ENCODE results near the gene DMXL1.

DNA sequence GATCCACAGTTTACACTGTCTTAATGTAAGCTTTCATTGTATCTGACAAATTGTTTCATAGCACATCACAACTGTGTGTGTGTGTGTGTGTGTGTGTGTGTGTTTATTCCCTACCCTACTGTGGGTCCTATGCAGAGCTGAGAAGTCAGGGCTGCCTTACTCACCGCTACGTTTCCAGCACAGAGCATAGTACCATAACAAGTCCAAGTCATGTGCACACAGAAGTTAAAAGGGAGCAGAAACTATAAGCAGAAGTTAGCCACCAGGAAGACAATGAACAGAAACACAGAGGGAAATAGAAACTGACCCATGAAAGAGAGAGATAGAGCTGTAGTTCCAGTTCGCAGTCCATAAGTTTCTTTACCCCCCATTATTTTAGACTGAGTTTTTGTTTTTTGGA lies 38.2 kb upstream of the DMXL1 start:
- TF ChIP-seq BACH2 (CRISPR knock-in tag; IDR thresholded peaks at IDR 0.05; ENCODE audit: borderline replicate concordance) (no peak), ZNF70 (CRISPR knock-in tag; IDR thresholded peaks at IDR 0.05) (no peak), ARNTL (CRISPR knock-in tag; IDR thresholded peaks at IDR 0.05; ENCODE audit: borderline replicate concordance, low read depth) (no peak), CSDC2 (CRISPR knock-in tag; IDR thresholded peaks at IDR 0.05) (no peak), ISL1 (CRISPR knock-in tag; IDR thresholded peaks at IDR 0.05) (no peak), ZFP3 (CRISPR knock-in tag; IDR thresholded peaks at IDR 0.05) (no peak)
- TF ChIP-seq, protein P1, sequence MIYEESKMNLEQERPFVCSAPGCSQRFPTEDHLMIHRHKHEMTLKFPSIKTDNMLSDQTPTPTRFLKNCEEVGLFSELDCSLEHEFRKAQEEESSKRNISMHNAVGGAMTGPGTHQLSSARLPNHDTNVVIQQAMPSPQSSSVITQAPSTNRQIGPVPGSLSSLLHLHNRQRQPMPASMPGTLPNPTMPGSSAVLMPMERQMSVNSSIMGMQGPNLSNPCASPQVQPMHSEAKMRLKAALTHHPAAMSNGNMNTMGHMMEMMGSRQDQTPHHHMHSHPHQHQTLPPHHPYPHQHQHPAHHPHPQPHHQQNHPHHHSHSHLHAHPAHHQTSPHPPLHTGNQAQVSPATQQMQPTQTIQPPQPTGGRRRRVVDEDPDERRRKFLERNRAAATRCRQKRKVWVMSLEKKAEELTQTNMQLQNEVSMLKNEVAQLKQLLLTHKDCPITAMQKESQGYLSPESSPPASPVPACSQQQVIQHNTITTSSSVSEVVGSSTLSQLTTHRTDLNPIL (CRISPR knock-in tag; IDR thresholded peaks at IDR 0.05; ENCODE audit: low read depth), result no peak
- TF ChIP-seq, protein P2, sequence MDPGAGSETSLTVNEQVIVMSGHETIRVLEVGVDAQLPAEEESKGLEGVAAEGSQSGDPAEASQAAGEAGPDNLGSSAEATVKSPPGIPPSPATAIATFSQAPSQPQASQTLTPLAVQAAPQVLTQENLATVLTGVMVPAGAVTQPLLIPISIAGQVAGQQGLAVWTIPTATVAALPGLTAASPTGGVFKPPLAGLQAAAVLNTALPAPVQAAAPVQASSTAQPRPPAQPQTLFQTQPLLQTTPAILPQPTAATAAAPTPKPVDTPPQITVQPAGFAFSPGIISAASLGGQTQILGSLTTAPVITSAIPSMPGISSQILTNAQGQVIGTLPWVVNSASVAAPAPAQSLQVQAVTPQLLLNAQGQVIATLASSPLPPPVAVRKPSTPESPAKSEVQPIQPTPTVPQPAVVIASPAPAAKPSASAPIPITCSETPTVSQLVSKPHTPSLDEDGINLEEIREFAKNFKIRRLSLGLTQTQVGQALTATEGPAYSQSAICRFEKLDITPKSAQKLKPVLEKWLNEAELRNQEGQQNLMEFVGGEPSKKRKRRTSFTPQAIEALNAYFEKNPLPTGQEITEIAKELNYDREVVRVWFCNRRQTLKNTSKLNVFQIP (CRISPR knock-in tag; IDR thresholded peaks at IDR 0.05; ENCODE audit: borderline replicate concordance, low read depth), result no peak
- TF ChIP-seq, protein P3, sequence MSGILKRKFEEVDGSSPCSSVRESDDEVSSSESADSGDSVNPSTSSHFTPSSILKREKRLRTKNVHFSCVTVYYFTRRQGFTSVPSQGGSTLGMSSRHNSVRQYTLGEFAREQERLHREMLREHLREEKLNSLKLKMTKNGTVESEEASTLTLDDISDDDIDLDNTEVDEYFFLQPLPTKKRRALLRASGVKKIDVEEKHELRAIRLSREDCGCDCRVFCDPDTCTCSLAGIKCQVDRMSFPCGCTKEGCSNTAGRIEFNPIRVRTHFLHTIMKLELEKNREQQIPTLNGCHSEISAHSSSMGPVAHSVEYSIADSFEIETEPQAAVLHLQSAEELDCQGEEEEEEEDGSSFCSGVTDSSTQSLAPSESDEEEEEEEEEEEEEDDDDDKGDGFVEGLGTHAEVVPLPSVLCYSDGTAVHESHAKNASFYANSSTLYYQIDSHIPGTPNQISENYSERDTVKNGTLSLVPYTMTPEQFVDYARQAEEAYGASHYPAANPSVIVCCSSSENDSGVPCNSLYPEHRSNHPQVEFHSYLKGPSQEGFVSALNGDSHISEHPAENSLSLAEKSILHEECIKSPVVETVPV (CRISPR knock-in tag; IDR thresholded peaks at IDR 0.05), result no peak
- TF ChIP-seq, protein P4, sequence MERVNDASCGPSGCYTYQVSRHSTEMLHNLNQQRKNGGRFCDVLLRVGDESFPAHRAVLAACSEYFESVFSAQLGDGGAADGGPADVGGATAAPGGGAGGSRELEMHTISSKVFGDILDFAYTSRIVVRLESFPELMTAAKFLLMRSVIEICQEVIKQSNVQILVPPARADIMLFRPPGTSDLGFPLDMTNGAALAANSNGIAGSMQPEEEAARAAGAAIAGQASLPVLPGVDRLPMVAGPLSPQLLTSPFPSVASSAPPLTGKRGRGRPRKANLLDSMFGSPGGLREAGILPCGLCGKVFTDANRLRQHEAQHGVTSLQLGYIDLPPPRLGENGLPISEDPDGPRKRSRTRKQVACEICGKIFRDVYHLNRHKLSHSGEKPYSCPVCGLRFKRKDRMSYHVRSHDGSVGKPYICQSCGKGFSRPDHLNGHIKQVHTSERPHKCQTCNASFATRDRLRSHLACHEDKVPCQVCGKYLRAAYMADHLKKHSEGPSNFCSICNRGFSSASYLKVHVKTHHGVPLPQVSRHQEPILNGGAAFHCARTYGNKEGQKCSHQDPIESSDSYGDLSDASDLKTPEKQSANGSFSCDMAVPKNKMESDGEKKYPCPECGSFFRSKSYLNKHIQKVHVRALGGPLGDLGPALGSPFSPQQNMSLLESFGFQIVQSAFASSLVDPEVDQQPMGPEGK (CRISPR knock-in tag; IDR thresholded peaks at IDR 0.05; ENCODE audit: borderline replicate concordance), result no peak
- TF ChIP-seq, protein P5, sequence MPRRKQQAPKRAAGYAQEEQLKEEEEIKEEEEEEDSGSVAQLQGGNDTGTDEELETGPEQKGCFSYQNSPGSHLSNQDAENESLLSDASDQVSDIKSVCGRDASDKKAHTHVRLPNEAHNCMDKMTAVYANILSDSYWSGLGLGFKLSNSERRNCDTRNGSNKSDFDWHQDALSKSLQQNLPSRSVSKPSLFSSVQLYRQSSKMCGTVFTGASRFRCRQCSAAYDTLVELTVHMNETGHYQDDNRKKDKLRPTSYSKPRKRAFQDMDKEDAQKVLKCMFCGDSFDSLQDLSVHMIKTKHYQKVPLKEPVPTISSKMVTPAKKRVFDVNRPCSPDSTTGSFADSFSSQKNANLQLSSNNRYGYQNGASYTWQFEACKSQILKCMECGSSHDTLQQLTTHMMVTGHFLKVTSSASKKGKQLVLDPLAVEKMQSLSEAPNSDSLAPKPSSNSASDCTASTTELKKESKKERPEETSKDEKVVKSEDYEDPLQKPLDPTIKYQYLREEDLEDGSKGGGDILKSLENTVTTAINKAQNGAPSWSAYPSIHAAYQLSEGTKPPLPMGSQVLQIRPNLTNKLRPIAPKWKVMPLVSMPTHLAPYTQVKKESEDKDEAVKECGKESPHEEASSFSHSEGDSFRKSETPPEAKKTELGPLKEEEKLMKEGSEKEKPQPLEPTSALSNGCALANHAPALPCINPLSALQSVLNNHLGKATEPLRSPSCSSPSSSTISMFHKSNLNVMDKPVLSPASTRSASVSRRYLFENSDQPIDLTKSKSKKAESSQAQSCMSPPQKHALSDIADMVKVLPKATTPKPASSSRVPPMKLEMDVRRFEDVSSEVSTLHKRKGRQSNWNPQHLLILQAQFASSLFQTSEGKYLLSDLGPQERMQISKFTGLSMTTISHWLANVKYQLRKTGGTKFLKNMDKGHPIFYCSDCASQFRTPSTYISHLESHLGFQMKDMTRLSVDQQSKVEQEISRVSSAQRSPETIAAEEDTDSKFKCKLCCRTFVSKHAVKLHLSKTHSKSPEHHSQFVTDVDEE (CRISPR knock-in tag; IDR thresholded peaks at IDR 0.05), result no peak
